ENCODE measurements around the gene SCP2.

DNA sequence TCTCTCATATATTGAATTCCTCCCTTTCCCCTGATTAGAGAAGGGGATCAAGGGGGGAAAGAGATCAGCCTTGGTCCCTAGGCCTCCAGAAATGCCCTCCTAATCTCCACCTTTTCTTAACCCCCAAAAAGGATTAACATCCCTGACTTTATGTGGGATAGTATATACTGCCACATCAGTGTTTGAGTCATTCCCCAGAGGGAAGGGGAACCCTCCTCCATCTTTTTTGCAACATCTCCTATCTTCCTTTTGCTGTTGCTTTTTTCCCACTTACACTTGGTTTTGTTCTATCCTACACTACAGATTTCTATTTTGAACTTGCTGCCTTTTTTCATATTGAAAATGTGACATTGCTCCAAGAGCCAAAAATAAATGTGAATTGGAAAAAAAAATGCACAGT lies 69.6 kb downstream of the SCP2 start:
- TF ChIP-seq, protein P1, sequence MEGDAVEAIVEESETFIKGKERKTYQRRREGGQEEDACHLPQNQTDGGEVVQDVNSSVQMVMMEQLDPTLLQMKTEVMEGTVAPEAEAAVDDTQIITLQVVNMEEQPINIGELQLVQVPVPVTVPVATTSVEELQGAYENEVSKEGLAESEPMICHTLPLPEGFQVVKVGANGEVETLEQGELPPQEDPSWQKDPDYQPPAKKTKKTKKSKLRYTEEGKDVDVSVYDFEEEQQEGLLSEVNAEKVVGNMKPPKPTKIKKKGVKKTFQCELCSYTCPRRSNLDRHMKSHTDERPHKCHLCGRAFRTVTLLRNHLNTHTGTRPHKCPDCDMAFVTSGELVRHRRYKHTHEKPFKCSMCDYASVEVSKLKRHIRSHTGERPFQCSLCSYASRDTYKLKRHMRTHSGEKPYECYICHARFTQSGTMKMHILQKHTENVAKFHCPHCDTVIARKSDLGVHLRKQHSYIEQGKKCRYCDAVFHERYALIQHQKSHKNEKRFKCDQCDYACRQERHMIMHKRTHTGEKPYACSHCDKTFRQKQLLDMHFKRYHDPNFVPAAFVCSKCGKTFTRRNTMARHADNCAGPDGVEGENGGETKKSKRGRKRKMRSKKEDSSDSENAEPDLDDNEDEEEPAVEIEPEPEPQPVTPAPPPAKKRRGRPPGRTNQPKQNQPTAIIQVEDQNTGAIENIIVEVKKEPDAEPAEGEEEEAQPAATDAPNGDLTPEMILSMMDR (conservative IDR thresholded peaks at IDR 0.05; ENCODE audit: low read length) = no peak
- no peak for TF ChIP-seq EZH2phosphoT487 (IDR thresholded peaks at IDR 0.05; ENCODE audit: borderline replicate concordance, low read depth, low read length)

Measured in OCI-LY7 (cell line).